ENCODE data around the gene ABCG2. TPM values are rescaled to one million over a fixed set of nuclear protein-coding genes. Genes with fewer than 3 reads are reported as not detected.
"Not testable (repeated sequence)": the region's sequence is repeated elsewhere in the genome, so short reads cannot be mapped to it uniquely, and the experiment has no call there.

ABCG2 gene
- total RNA-seq, 1 donor from 2014 or later, result 7.8 TPM

DNA sequence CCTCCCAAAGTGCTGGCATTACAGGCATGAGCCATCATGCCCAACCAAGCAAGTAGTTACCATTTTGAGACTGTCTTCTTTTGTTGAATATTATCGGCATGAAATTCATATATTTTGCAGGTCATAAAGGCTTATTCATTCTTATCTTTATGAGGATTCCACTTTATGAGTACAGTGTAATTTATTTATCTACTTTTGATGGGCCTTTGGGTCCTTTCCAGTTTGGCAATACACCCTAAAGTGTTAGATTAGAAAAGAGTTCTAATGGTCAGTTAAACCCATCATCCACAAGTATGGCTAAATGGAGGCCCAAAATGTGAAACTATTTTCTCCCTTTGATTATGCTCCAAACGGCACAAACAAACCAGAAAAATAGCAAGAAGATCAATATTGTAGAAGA is 10.9 kb upstream of the ABCG2 start:
- Histone ChIP-seq H3K27me3 (ENCODE audit: control insufficient read depth in 3 of 3, insufficient read depth in 3 of 3, low read length in 3 of 3) (no peaks in the 10 kb centered on the region), H3K9ac (ENCODE audit: low read depth in 1 of 3, low read length in 3 of 3) (no peak overlapping the region), H3K27ac (ENCODE audit: low read depth, low read length) (no peak overlapping the region), H3K4me3 (ENCODE audit: low read length in 3 of 3) (no peak overlapping the region), H3K4me1 (ENCODE audit: control insufficient read depth in 3 of 3, insufficient read depth in 3 of 3, low read length in 3 of 3) (no peaks in the 10 kb centered on the region), H3K9me3 (ENCODE audit: control insufficient read depth in 3 of 3, low read length in 3 of 3) (no peaks in the 10 kb centered on the region), H3K36me3 (ENCODE audit: control insufficient read depth in 3 of 3, insufficient read depth in 3 of 3, low read length in 3 of 3) (no peaks in the 10 kb centered on the region)

DNA sequence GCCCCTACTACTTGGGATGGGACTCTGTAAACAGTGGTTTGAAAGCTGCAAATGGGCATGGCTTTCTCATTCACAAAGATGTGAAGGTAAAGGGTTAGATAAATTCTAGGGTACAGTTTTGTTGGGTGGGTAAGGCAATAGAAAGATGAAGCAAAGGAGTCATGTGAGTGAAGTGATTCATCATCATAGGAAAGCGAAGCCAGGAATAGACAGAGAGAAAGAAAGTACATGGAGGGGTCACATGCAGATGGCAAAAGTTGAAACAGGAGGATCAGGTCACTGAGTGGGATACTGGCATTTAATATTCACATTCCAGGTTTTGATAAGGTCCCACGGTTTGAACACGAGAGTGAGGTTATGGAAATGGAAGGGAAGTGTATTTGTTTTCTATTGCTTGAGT is 8.2 kb upstream of the ABCG2 start:
- no peaks in the 10 kb centered on the region for H3K27me3 ChIP-seq (ENCODE audit: control insufficient read depth in 3 of 3, insufficient read depth in 3 of 3, low read length in 3 of 3)

DNA sequence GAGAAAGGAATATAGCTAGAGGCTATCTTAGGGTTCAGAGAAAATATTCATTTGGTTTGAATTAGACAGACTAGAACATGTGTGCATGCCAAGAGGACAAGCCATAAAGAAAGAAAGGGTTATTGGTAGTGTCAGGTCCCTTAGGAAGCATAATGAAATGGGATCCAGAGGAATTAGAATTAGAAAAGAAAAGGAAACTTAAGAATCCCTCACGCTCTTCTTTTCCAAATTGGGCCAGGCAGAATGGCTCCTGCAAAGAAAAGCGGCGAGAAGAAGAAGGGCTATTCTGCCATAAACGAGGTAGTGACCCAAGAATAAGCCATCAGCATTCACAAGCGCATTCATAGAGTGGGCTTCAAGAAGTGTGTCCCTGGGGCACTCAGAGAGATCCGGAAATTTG is 4.9 kb upstream of the ABCG2 start:
- Histone ChIP-seq H3K27ac (ENCODE audit: low read depth, low read length) (no peak overlapping the region), H3K4me1 (ENCODE audit: control insufficient read depth in 3 of 3, insufficient read depth in 3 of 3, low read length in 3 of 3) (peaks cover 1 to 5% (median 4%) of the 10 kb centered on the region in 3 donors), H3K4me3 (ENCODE audit: low read length in 3 of 3) (no peak overlapping the region), H3K36me3 (ENCODE audit: control insufficient read depth in 3 of 3, insufficient read depth in 3 of 3, low read length in 3 of 3) (no peaks in the 10 kb centered on the region), H3K27me3 (ENCODE audit: control insufficient read depth in 3 of 3, insufficient read depth in 3 of 3, low read length in 3 of 3) (peaks cover 0 to 1% (median 0%) of the 10 kb centered on the region in 3 donors), H3K9me3 (ENCODE audit: control insufficient read depth in 3 of 3, low read length in 3 of 3) (no peaks in the 10 kb centered on the region), H3K9ac (ENCODE audit: low read depth in 1 of 3, low read length in 3 of 3) (no peak overlapping the region)

More for the DNA sequence above, 8.2 kb upstream of the ABCG2 start:
- H3K9me3 ChIP-seq (ENCODE audit: control insufficient read depth in 3 of 3, low read length in 3 of 3), result no peaks in the 10 kb centered on the region
- no peaks in the 10 kb centered on the region for H3K4me1 ChIP-seq (ENCODE audit: control insufficient read depth in 3 of 3, insufficient read depth in 3 of 3, low read length in 3 of 3)
- no peak overlapping the region for H3K27ac ChIP-seq (ENCODE audit: low read depth, low read length)
- H3K9ac ChIP-seq (ENCODE audit: low read depth in 1 of 3, low read length in 3 of 3), result no peak overlapping the region
- H3K36me3 ChIP-seq (ENCODE audit: control insufficient read depth in 3 of 3, insufficient read depth in 3 of 3, low read length in 3 of 3), result no peaks in the 10 kb centered on the region
- H3K4me3 ChIP-seq (ENCODE audit: low read length in 3 of 3), result no peak overlapping the region

GRCh38 chr4:88162626-88163025 is 4.2 kb upstream of the ABCG2 start:
- no peak overlapping the region for H3K9ac ChIP-seq (ENCODE audit: low read depth in 1 of 3, low read length in 3 of 3)
- no peak overlapping the region for H3K4me3 ChIP-seq (ENCODE audit: low read length in 3 of 3)
- H3K27ac ChIP-seq (ENCODE audit: low read depth, low read length), result no peak overlapping the region
- no peaks in the 10 kb centered on the region for H3K9me3 ChIP-seq (ENCODE audit: control insufficient read depth in 3 of 3, low read length in 3 of 3)
- peaks cover 0 to 5% (median 3%) of the 10 kb centered on the region in 3 donors for H3K27me3 ChIP-seq (ENCODE audit: control insufficient read depth in 3 of 3, insufficient read depth in 3 of 3, low read length in 3 of 3)
- no peaks in the 10 kb centered on the region for H3K36me3 ChIP-seq (ENCODE audit: control insufficient read depth in 3 of 3, insufficient read depth in 3 of 3, low read length in 3 of 3)
- H3K4me1 ChIP-seq (ENCODE audit: control insufficient read depth in 3 of 3, insufficient read depth in 3 of 3, low read length in 3 of 3), result peaks cover 4 to 6% (median 5%) of the 10 kb centered on the region in 3 donors

- peaks cover 0 to 5% (median 3%) of the 10 kb centered on the region in 3 donors for H3K27me3 ChIP-seq (ENCODE audit: control insufficient read depth in 3 of 3, insufficient read depth in 3 of 3, low read length in 3 of 3)
- H3K27ac ChIP-seq (ENCODE audit: low read depth, low read length), result no peak overlapping the region
- H3K9me3 ChIP-seq (ENCODE audit: control insufficient read depth in 3 of 3, low read length in 3 of 3), result no peaks in the 10 kb centered on the region
- H3K4me3 ChIP-seq (ENCODE audit: low read length in 3 of 3), result peak overlapping the region; percentile 60 to 81 (median 76)
- no peaks in the 10 kb centered on the region for H3K36me3 ChIP-seq (ENCODE audit: control insufficient read depth in 3 of 3, insufficient read depth in 3 of 3, low read length in 3 of 3)
- peaks cover 4 to 6% (median 5%) of the 10 kb centered on the region in 3 donors for H3K4me1 ChIP-seq (ENCODE audit: control insufficient read depth in 3 of 3, insufficient read depth in 3 of 3, low read length in 3 of 3)
- H3K9ac ChIP-seq (ENCODE audit: low read depth in 1 of 3, low read length in 3 of 3), result peak overlapping the region; percentile 50 to 79 (median 68)
These were observed 838 bp upstream of the ABCG2 start for GRCh38 chr4:88159229-88159725.

DNA sequence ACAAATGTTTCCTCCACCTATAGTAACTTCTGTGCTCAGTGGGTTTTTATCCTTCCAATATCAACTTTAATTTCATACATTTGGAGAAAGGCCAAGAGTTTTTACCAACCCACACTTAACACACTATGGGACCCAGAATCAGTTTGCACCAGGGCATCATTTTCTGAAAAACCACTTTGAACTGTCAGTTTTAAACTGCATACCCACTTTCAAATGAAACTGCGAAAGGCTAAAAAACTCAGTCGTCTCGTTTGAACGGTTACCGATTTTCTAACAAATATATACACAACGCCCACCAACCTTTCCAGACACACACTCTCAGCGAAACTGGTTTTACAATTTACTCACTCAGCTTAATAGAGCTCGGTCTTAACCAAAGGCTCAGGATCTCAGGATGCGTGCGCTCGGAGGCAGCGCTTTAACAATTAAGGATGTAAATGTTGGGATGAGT is 376 bp downstream of the ABCG2 start:
- Histone ChIP-seq H3K9ac (ENCODE audit: low read depth in 1 of 3, low read length in 3 of 3) (peak overlapping the region in 2 of 3 donors; percentile 73 to 79), H3K9me3 (ENCODE audit: control insufficient read depth in 3 of 3, low read length in 3 of 3) (no peaks in the 10 kb centered on the region), H3K27ac (ENCODE audit: low read depth, low read length) (no peak overlapping the region), H3K27me3 (ENCODE audit: control insufficient read depth in 3 of 3, insufficient read depth in 3 of 3, low read length in 3 of 3) (peaks cover 0 to 5% (median 3%) of the 10 kb centered on the region in 3 donors), H3K4me3 (ENCODE audit: low read length in 3 of 3) (peak overlapping the region; percentile 60 to 81 (median 76)), H3K4me1 (ENCODE audit: control insufficient read depth in 3 of 3, insufficient read depth in 3 of 3, low read length in 3 of 3) (peaks cover 4 to 6% (median 5%) of the 10 kb centered on the region in 3 donors), H3K36me3 (ENCODE audit: control insufficient read depth in 3 of 3, insufficient read depth in 3 of 3, low read length in 3 of 3) (no peaks in the 10 kb centered on the region)

GRCh38 chr4:88152331-88152730 is 6.1 kb downstream of the ABCG2 start:
- not testable (repeated sequence) for H3K27ac ChIP-seq (ENCODE audit: low read depth, low read length); H3K4me1 ChIP-seq (ENCODE audit: control insufficient read depth in 3 of 3, insufficient read depth in 3 of 3, low read length in 3 of 3); H3K9me3 ChIP-seq (ENCODE audit: control insufficient read depth in 3 of 3, low read length in 3 of 3); H3K4me3 ChIP-seq (ENCODE audit: low read length in 3 of 3); H3K27me3 ChIP-seq (ENCODE audit: control insufficient read depth in 3 of 3, insufficient read depth in 3 of 3, low read length in 3 of 3); H3K36me3 ChIP-seq (ENCODE audit: control insufficient read depth in 3 of 3, insufficient read depth in 3 of 3, low read length in 3 of 3); H3K9ac ChIP-seq (ENCODE audit: low read depth in 1 of 3, low read length in 3 of 3)

DNA sequence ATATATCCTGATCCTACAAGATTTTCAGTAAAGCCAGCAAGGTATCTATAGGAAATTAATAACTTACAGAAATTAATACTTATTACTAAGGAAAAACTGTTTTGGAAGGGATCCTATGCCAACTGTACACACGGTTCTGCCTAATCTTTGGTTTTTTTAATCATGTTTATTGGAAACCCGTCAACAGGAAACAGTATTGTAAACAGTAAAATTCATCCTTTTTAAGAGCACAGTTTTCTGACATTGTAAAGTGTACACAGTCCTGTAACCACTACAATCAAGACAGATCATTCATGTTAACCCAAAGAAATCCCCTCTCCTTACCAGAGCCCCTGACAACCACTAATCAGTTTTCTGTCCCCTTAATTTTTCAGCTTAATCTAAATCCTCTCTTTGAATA is 9.9 kb downstream of the ABCG2 start:
- H3K9me3 ChIP-seq (ENCODE audit: control insufficient read depth in 3 of 3, low read length in 3 of 3), result no peaks in the 10 kb centered on the region
- H3K9ac ChIP-seq (ENCODE audit: low read depth in 1 of 3, low read length in 3 of 3), result no peak overlapping the region
- H3K4me3 ChIP-seq (ENCODE audit: low read length in 3 of 3), result no peak overlapping the region
- H3K4me1 ChIP-seq (ENCODE audit: control insufficient read depth in 3 of 3, insufficient read depth in 3 of 3, low read length in 3 of 3), result no peaks in the 10 kb centered on the region
- H3K27me3 ChIP-seq (ENCODE audit: control insufficient read depth in 3 of 3, insufficient read depth in 3 of 3, low read length in 3 of 3), result no peaks in the 10 kb centered on the region
- H3K36me3 ChIP-seq (ENCODE audit: control insufficient read depth in 3 of 3, insufficient read depth in 3 of 3, low read length in 3 of 3), result no peaks in the 10 kb centered on the region
- H3K27ac ChIP-seq (ENCODE audit: low read depth, low read length), result no peak overlapping the region

DNA sequence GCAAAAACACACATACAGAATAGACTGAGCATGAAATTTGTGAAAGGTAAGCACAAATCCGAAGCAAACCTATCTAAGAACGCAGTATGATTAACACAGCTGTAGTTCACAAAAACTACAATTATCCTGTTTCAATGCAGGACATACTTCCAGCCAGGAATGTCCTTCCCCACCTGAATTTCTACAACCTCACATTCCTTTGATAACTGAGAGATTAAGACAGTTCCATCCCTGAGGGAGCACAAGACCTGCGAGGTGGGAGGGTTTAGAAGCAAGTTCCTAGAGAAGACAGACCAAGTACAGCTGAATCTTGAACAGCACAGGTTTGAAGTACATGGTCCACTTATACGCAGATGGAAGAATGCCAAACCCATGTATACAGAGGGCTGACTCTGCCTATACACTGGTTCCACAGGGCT is 10.6 kb downstream of the ABCG2 start:
- no peaks in the 10 kb centered on the region for H3K4me1 ChIP-seq (ENCODE audit: control insufficient read depth in 3 of 3, insufficient read depth in 3 of 3, low read length in 3 of 3)
- no peaks in the 10 kb centered on the region for H3K27me3 ChIP-seq (ENCODE audit: control insufficient read depth in 3 of 3, insufficient read depth in 3 of 3, low read length in 3 of 3)
- no peak overlapping the region for H3K27ac ChIP-seq (ENCODE audit: low read depth, low read length)
- H3K9me3 ChIP-seq (ENCODE audit: control insufficient read depth in 3 of 3, low read length in 3 of 3), result no peaks in the 10 kb centered on the region
- H3K36me3 ChIP-seq (ENCODE audit: control insufficient read depth in 3 of 3, insufficient read depth in 3 of 3, low read length in 3 of 3), result no peaks in the 10 kb centered on the region
- no peak overlapping the region for H3K4me3 ChIP-seq (ENCODE audit: low read length in 3 of 3)
- H3K9ac ChIP-seq (ENCODE audit: low read depth in 1 of 3, low read length in 3 of 3), result no peak overlapping the region

- no peak overlapping the region for H3K9ac ChIP-seq (ENCODE audit: low read depth in 1 of 3, low read length in 3 of 3)
- H3K27ac ChIP-seq (ENCODE audit: low read depth, low read length), result no peak overlapping the region
- no peaks in the 10 kb centered on the region for H3K36me3 ChIP-seq (ENCODE audit: control insufficient read depth in 3 of 3, insufficient read depth in 3 of 3, low read length in 3 of 3)
- no peaks in the 10 kb centered on the region for H3K9me3 ChIP-seq (ENCODE audit: control insufficient read depth in 3 of 3, low read length in 3 of 3)
- no peak overlapping the region for H3K4me3 ChIP-seq (ENCODE audit: low read length in 3 of 3)
- H3K4me1 ChIP-seq (ENCODE audit: control insufficient read depth in 3 of 3, insufficient read depth in 3 of 3, low read length in 3 of 3), result no peaks in the 10 kb centered on the region
- H3K27me3 ChIP-seq (ENCODE audit: control insufficient read depth in 3 of 3, insufficient read depth in 3 of 3, low read length in 3 of 3), result no peaks in the 10 kb centered on the region
These were observed 11.5 kb downstream of the ABCG2 start for GRCh38 chr4:88146891-88147290.
